Retinal pigment epithelial cell (primary cell): ENCODE measurements around the gene UGCG.

ENCODE experiments used
- DNase-seq: peaks from one replicate; pipeline ENCODE4 v3.0.0-alpha.2; 2010; ENCODE audit warnings: low read depth
- H3K4me3 ChIP-seq: 2 replicates; pipeline ENCODE4 v1.5.1; 2011; ENCODE audit warnings: mild to moderate bottlenecking, low read length, control low read depth, moderate library complexity
- CTCF ChIP-seq: conservative IDR thresholded peaks from 2 replicates; pipeline ENCODE4 v1.5.1; 2011; ENCODE audit warnings: low read depth, low read length, control low read depth, inconsistent platforms

The UGCG gene

DNA sequence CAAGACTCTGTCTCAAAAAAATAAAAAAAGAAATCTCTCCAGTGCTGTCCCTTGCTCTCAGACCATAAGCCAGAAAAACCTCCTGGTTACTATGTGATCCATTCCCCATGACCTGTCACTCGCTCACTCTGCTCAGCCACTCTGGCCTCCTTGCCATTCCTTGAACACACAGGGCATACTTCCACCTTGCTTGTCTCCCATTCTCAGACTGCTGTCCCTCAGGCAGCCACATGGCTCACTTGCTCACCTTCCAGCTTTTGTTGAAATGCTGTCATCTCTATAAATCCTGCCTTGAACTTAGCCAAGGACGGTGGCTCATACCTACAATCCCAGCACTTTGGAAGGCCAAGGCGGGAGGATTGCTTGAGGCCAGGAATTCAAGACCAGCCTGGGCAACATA is 82.9 kb downstream of the UGCG start:
- no peak for TF ChIP-seq CTCF
- no peak for DNase-seq
- no peak overlapping the region for H3K4me3 ChIP-seq

DNA sequence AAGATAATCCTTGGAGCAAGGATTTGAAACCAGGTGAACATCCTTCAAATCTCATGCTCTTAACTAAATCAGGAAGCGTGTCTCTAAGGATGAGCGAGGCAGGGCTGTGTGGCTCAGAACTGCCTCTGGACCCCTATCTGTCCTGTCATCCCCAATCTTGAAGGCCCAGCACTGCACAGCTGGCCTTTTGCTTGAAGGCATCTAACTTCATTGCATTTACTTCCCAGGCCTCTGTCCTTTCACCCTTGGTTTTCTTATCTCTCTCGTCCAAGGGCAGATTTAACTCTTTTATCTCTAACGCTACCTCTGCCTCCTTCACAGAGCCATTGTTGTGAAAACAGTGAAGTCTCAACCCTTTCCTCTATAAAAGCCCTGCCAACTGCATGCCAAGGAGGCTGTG is 83.8 kb downstream of the UGCG start:
- no peak for TF ChIP-seq CTCF
- H3K4me3 ChIP-seq = no peak overlapping the region
- DNase-seq = no peak

GRCh38 chr9:111983484-111983908 is 86.9 kb downstream of the UGCG start:
- no peak for TF ChIP-seq CTCF
- no peak for DNase-seq

GRCh38 chr9:111984086-111984802 is 87.6 kb downstream of the UGCG start:
- no peak for TF ChIP-seq CTCF
- DNase-seq = no peak
- no peak overlapping the region for H3K4me3 ChIP-seq

More at GRCh38 chr9:111983484-111983908, 86.9 kb downstream of the UGCG start:
- H3K4me3 ChIP-seq = no peak overlapping the region
